Measurements from ENCODE around the gene PSME3IP1. TPM values are rescaled to one million over a fixed set of nuclear protein-coding genes. Genes with fewer than 3 reads are reported as not detected.

PSME3IP1 gene
- total RNA-seq, 1 experiment from 2014 or later: 103 TPM

DNA sequence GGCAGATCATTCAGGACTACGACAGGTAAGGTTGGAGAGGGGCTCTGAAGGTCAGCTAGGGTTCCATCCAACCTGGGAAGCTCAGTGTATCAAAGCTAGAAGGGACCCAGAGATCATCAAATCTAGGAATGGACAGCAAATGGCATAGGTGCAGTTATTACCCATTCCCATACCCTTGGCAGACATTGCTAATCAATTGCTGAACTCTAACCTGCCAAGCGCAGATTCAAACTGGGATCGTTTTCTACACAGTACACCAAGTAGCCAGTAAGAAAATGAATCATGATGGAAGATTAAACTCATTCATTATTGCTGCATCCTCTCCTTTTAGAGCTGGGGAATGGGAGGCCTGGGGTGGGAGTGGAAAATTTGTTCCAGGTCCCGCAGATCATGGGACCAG lies 59.9 kb downstream of the PSME3IP1 start:
- Histone ChIP-seq H3K14ac (ENCODE audit: insufficient read depth, low read length) (no peak overlapping the region), H2AK5ac (ENCODE audit: insufficient read length, low read length) (no peak overlapping the region), H4K8ac (replicated peaks; ENCODE audit: insufficient read length, low read depth, low read length) (no peak overlapping the region), H3K4me2 (ENCODE audit: insufficient read depth, insufficient read length, low read length) (no peak overlapping the region), H3K79me1 (ENCODE audit: insufficient read depth, low read depth, low read length, poor library complexity, severe bottlenecking) (no peaks in the 10 kb centered on the region), H3K23me2 (ENCODE audit: insufficient read length, low read depth, low read length, poor library complexity, severe bottlenecking) (no peaks in the 10 kb centered on the region), H4K20me1 (ENCODE audit: control insufficient read depth, insufficient read depth, insufficient read length) (no peaks in the 10 kb centered on the region), H2BK15ac (ENCODE audit: low read depth, low read length) (no peak overlapping the region), H3K9ac (ENCODE audit: extremely low read depth, insufficient read length, low read length) (no peak overlapping the region), H3K79me2 (ENCODE audit: insufficient read depth, low read length) (no peaks in the 10 kb centered on the region), H3K27ac (ENCODE audit: insufficient read length, low read depth, low read length) (no peak overlapping the region), H3T11ph (ENCODE audit: low read length) (no peak overlapping the region), H3K56ac (ENCODE audit: insufficient read length, low read depth, low read length) (no peak overlapping the region), H3K4ac (ENCODE audit: low read depth, low read length) (no peak overlapping the region), H3K27me3 (ENCODE audit: insufficient read depth, low read length) (no peaks in the 10 kb centered on the region), H2BK20ac (ENCODE audit: low read depth, low read length, poor library complexity, severe bottlenecking) (no peak overlapping the region), H4K91ac (ENCODE audit: insufficient read length, low read depth, low read length) (no peak overlapping the region), H3K9me3 (ENCODE audit: control insufficient read depth, low read depth, low read length) (no peaks in the 10 kb centered on the region), H3K18ac (ENCODE audit: insufficient read length, low read depth, low read length) (no peak overlapping the region), H2AFZ (ENCODE audit: low read length) (no peak overlapping the region), H2BK120ac (ENCODE audit: low read depth, low read length, poor library complexity, severe bottlenecking) (no peak overlapping the region), H2BK12ac (ENCODE audit: insufficient read length, low read depth, low read length) (no peak overlapping the region), H3K23ac (ENCODE audit: insufficient read length, low read depth, low read length) (no peak overlapping the region), H3K4me1 (ENCODE audit: insufficient read depth, low read length) (no peaks in the 10 kb centered on the region), H2BK5ac (ENCODE audit: insufficient read length, low read length) (no peak overlapping the region), H4K5ac (ENCODE audit: insufficient read length, low read depth, low read length) (no peak overlapping the region)
- TF ChIP-seq CTCF (conservative IDR thresholded peaks at IDR 0.05): no peak
- no peaks in the 10 kb centered on the region for H3K27me3 Mint-ChIP-seq (ENCODE audit: low read depth)
- H3K9me3 Mint-ChIP-seq: no peaks in the 10 kb centered on the region
- H3K27ac Mint-ChIP-seq: no peak overlapping the region
- H3K4me1 Mint-ChIP-seq: peaks cover 7% of the 10 kb centered on the region in 2 experiments
- no peak overlapping the region for H3K4me3 Mint-ChIP-seq
- WGBS (ENCODE audit: extremely low coverage, insufficient read length, low lambda C conversion rate): no CpG with 5 or more reads among the region's 4 CpGs
- DNase-seq: no peak
- H3K36me3 Mint-ChIP-seq (ENCODE audit: insufficient read depth in 1 of 3, low read depth in 3 of 3): peaks cover 0 to 5% (median 0%) of the 10 kb centered on the region in 3 experiments; a peak in 1 of 7 replicates

All from H9 (cell line).